ENCODE measurements around the gene USP34.

The USP34 gene

DNA sequence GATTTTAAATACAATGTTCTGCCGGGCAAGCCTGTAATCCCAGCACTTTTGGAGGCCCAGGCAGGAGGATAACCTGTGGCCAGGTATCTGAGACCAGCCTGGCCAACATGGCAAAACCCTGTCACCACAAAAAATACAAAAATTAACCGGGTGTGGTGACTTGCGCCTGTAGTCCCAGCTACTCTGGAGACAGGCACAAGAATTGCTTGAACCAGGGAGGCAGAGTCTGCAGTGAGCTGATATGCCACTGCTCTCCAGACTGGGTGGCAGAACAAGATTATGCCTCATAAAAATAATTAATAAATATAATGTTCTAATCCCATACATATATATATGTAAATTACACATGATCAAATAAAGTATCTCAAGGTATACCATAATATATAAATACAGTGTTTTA, 189.6 kb downstream of the USP34 start:
- no peaks in the 10 kb centered on the region for H3K4me1 ChIP-seq (ENCODE audit: control insufficient read depth in 2 of 2, insufficient read depth in 1 of 2, low read depth in 1 of 2, low read length in 2 of 2)
- H2BK120ac ChIP-seq (ENCODE audit: low read depth, low read length): no peak overlapping the region
- H3K9me3 ChIP-seq (replicated peaks in 1 of 2; ENCODE audit: control insufficient read depth in 2 of 2, insufficient read depth in 1 of 2, low read depth in 1 of 2, low read length in 2 of 2): no peaks in the 10 kb centered on the region
- H3K27me3 ChIP-seq (ENCODE audit: control insufficient read depth in 3 of 3, insufficient read depth in 3 of 3, low read depth in 1 of 3, low read length in 3 of 3): no peaks in the 10 kb centered on the region
- no peak overlapping the region for H3K9ac ChIP-seq (ENCODE audit: low read depth, low read length, poor library complexity)
- no peak overlapping the region for H3K4me3 ChIP-seq (ENCODE audit: low read length in 2 of 2)
- no peak overlapping the region for H2BK15ac ChIP-seq (ENCODE audit: low read length)
- H3K4me2 ChIP-seq (ENCODE audit: insufficient read depth, low read length, poor library complexity, severe bottlenecking): no peak overlapping the region
- no peak overlapping the region for H2AFZ ChIP-seq (ENCODE audit: low read length)
- H3K14ac ChIP-seq (ENCODE audit: low read length): no peak overlapping the region
- WGBS, 2 donors (ENCODE audit: extremely low coverage in 2 of 2, insufficient read length in 2 of 2, insufficient replicate concordance in 1 of 2): no CpG with 5 or more reads among the region's 3 CpGs
- DNase-seq (ENCODE audit: low spot score): no peak
- H3K27ac ChIP-seq (replicated peaks; ENCODE audit: low read length): no peak overlapping the region
- H4K91ac ChIP-seq (ENCODE audit: low read depth, low read length, poor library complexity): no peak overlapping the region
- H3K36me3 ChIP-seq (replicated peaks in 1 of 2; ENCODE audit: control insufficient read depth in 2 of 2, insufficient read depth in 2 of 2, low read length in 2 of 2): peaks cover 5 to 66% of the 10 kb centered on the region in 2 donors
- no peak overlapping the region for H2BK5ac ChIP-seq (ENCODE audit: low read length)
- H3K23ac ChIP-seq (ENCODE audit: low read depth, low read length, poor library complexity): no peak overlapping the region
- H4K8ac ChIP-seq (ENCODE audit: low read depth, low read length): no peak overlapping the region
- H3K79me1 ChIP-seq (ENCODE audit: low read depth, low read length): no peaks in the 10 kb centered on the region
- H2BK12ac ChIP-seq (ENCODE audit: low read length): no peak overlapping the region
- no peak overlapping the region for H2AK5ac ChIP-seq (ENCODE audit: low read depth, low read length)
- no peak overlapping the region for H3K4ac ChIP-seq (ENCODE audit: low read length)
- H3K18ac ChIP-seq (ENCODE audit: low read length): no peak overlapping the region

DNA sequence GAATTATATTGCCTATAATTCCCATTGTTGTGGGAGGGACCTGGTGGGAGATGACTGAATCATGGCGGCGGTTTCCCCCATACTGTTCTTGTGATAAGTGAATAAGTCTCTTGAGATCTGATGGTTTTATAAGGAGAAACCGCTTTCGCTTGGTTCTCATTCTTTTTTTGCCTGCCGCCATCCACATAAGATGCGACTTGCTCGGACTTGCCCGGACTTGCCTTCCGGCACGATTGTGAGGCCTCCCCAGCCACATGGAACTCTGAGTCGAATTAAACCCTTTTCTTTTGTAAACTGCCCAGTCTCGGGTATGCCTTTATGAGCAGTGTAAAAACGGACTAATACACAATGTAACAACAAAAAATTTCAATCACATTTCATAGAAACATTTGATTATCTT, 193.1 kb downstream of the USP34 start:
- H3K9me3 ChIP-seq (replicated peaks in 1 of 2; ENCODE audit: control insufficient read depth in 2 of 2, insufficient read depth in 1 of 2, low read depth in 1 of 2, low read length in 2 of 2): no peaks in the 10 kb centered on the region
- peaks cover 5 to 85% of the 10 kb centered on the region in 2 donors for H3K36me3 ChIP-seq (replicated peaks in 1 of 2; ENCODE audit: control insufficient read depth in 2 of 2, insufficient read depth in 2 of 2, low read length in 2 of 2)
- H3K27me3 ChIP-seq (ENCODE audit: control insufficient read depth in 3 of 3, insufficient read depth in 3 of 3, low read depth in 1 of 3, low read length in 3 of 3): no peaks in the 10 kb centered on the region
- no peak overlapping the region for H3K4me2 ChIP-seq (ENCODE audit: insufficient read depth, low read length, poor library complexity, severe bottlenecking)
- no peaks in the 10 kb centered on the region for H3K4me1 ChIP-seq (ENCODE audit: control insufficient read depth in 2 of 2, insufficient read depth in 1 of 2, low read depth in 1 of 2, low read length in 2 of 2)
- H2BK120ac ChIP-seq (ENCODE audit: low read depth, low read length): no peak overlapping the region
- H2BK12ac ChIP-seq (ENCODE audit: low read length): no peak overlapping the region
- no peak overlapping the region for H2AK5ac ChIP-seq (ENCODE audit: low read depth, low read length)
- H3K79me1 ChIP-seq (ENCODE audit: low read depth, low read length): no peaks in the 10 kb centered on the region
- H4K91ac ChIP-seq (ENCODE audit: low read depth, low read length, poor library complexity): no peak overlapping the region
- no peak overlapping the region for H3K23ac ChIP-seq (ENCODE audit: low read depth, low read length, poor library complexity)
- H3K4me3 ChIP-seq (ENCODE audit: low read length in 2 of 2): no peak overlapping the region
- no peak for DNase-seq (ENCODE audit: low spot score)
- H3K4ac ChIP-seq (ENCODE audit: low read length): no peak overlapping the region
- whole genome bisulfite sequencing, 2 donors (ENCODE audit: extremely low coverage in 2 of 2, insufficient read length in 2 of 2, insufficient replicate concordance in 1 of 2): no CpG with 5 or more reads among the region's 13 CpGs
- no peak overlapping the region for H4K8ac ChIP-seq (ENCODE audit: low read depth, low read length)
- H2BK5ac ChIP-seq (ENCODE audit: low read length): no peak overlapping the region
- H3K18ac ChIP-seq (ENCODE audit: low read length): no peak overlapping the region
- no peak overlapping the region for H2AFZ ChIP-seq (ENCODE audit: low read length)
- no peak overlapping the region for H3K9ac ChIP-seq (ENCODE audit: low read depth, low read length, poor library complexity)
- H2BK15ac ChIP-seq (ENCODE audit: low read length): no peak overlapping the region
- no peak overlapping the region for H3K27ac ChIP-seq (replicated peaks; ENCODE audit: low read length)
- no peak overlapping the region for H3K14ac ChIP-seq (ENCODE audit: low read length)

DNA sequence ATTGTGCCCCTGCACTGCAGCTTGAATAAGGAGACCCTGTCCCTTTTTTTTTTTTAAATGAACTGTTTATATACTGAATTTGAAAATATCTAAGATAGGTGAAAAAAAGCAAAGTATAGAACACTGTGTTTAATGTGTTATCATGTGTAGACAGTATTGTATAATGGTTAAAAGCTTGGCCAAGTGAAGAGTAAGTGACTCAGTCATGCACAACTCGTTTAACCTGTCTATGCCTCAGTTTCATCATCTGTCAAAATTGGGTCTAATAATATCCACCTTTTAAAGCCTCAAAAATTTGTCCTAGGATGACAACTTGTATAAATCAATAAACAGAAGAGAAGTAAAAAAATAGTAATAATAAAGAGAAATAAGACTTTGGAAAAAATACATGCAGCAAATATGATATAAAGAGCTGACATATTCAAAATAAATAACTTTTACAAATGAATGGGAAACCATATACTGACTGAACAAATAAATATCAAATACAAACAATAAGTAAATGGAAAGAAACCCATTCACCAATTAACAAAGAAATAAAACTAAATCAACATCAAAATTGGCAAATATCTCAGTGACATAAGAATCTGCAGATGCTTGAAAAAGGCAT, 195.2 kb downstream of the USP34 start:
- H3K27me3 ChIP-seq (ENCODE audit: control insufficient read depth in 3 of 3, insufficient read depth in 3 of 3, low read depth in 1 of 3, low read length in 3 of 3): no peaks in the 10 kb centered on the region
- no peak overlapping the region for H2BK120ac ChIP-seq (ENCODE audit: low read depth, low read length)
- H2AFZ ChIP-seq (ENCODE audit: low read length): no peak overlapping the region
- H3K9me3 ChIP-seq (replicated peaks in 1 of 2; ENCODE audit: control insufficient read depth in 2 of 2, insufficient read depth in 1 of 2, low read depth in 1 of 2, low read length in 2 of 2): no peaks in the 10 kb centered on the region
- DNase-seq (ENCODE audit: low spot score): no peak
- no peak overlapping the region for H4K91ac ChIP-seq (ENCODE audit: low read depth, low read length, poor library complexity)
- no peak overlapping the region for H3K18ac ChIP-seq (ENCODE audit: low read length)
- H3K4me2 ChIP-seq (ENCODE audit: insufficient read depth, low read length, poor library complexity, severe bottlenecking): no peak overlapping the region
- H3K36me3 ChIP-seq (replicated peaks in 1 of 2; ENCODE audit: control insufficient read depth in 2 of 2, insufficient read depth in 2 of 2, low read length in 2 of 2): peaks cover 3 to 71% of the 10 kb centered on the region in 2 donors
- no peak overlapping the region for H2BK5ac ChIP-seq (ENCODE audit: low read length)
- H3K9ac ChIP-seq (ENCODE audit: low read depth, low read length, poor library complexity): no peak overlapping the region
- H3K4me1 ChIP-seq (ENCODE audit: control insufficient read depth in 2 of 2, insufficient read depth in 1 of 2, low read depth in 1 of 2, low read length in 2 of 2): no peaks in the 10 kb centered on the region
- H2AK5ac ChIP-seq (ENCODE audit: low read depth, low read length): no peak overlapping the region
- no peak overlapping the region for H2BK15ac ChIP-seq (ENCODE audit: low read length)
- H2BK12ac ChIP-seq (ENCODE audit: low read length): no peak overlapping the region
- H3K4ac ChIP-seq (ENCODE audit: low read length): no peak overlapping the region
- H4K8ac ChIP-seq (ENCODE audit: low read depth, low read length): no peak overlapping the region
- H3K23ac ChIP-seq (ENCODE audit: low read depth, low read length, poor library complexity): no peak overlapping the region
- H3K14ac ChIP-seq (ENCODE audit: low read length): no peak overlapping the region
- no peaks in the 10 kb centered on the region for H3K79me1 ChIP-seq (ENCODE audit: low read depth, low read length)
- no peak overlapping the region for H3K27ac ChIP-seq (replicated peaks; ENCODE audit: low read length)
- no peak overlapping the region for H3K4me3 ChIP-seq (ENCODE audit: low read length in 2 of 2)
- WGBS, 2 donors (ENCODE audit: extremely low coverage in 2 of 2, insufficient read length in 2 of 2, insufficient replicate concordance in 1 of 2): no CpG with 5 or more reads among the region's 1 CpG

DNA sequence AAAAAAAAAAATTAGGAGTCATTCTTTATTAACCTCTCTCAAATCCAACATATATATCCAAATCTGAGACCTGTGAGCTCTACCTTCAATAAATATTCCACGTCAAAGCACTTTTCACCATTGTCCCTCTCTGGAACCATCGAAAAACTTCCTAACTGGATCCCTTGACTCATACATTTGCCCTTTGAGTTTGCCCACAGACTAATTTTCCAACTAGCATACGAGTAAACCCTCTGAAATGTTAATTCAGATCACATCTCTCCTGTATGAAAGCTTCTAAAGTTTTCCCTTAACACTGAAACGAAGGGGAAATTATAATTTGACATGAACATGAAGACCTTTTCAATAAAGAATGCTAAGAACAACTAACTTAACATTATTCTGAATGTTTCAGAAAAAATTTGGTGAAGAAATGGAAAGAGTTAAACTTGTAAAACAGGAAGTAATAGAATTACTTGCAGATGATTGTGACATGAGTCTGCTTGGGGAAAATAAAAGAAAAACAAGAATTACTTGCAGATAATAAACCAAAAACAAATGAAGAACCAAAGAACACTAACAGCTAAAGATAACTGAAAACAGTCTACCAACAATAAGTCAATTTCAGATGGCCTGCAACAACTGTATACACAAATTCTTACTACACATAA, 198.3 kb downstream of the USP34 start:
- Histone ChIP-seq H2AFZ (ENCODE audit: low read length) (no peak overlapping the region), H3K36me3 (replicated peaks in 1 of 2; ENCODE audit: control insufficient read depth in 2 of 2, insufficient read depth in 2 of 2, low read length in 2 of 2) (peaks cover 3 to 62% of the 10 kb centered on the region in 2 donors), H2BK5ac (ENCODE audit: low read length) (no peak overlapping the region), H3K4me2 (ENCODE audit: insufficient read depth, low read length, poor library complexity, severe bottlenecking) (no peak overlapping the region), H3K9ac (ENCODE audit: low read depth, low read length, poor library complexity) (no peak overlapping the region), H2BK120ac (ENCODE audit: low read depth, low read length) (no peak overlapping the region), H3K18ac (ENCODE audit: low read length) (no peak overlapping the region), H3K9me3 (replicated peaks in 1 of 2; ENCODE audit: control insufficient read depth in 2 of 2, insufficient read depth in 1 of 2, low read depth in 1 of 2, low read length in 2 of 2) (peaks cover 0 to 4% of the 10 kb centered on the region in 2 donors), H3K14ac (ENCODE audit: low read length) (no peak overlapping the region), H3K79me1 (ENCODE audit: low read depth, low read length) (no peaks in the 10 kb centered on the region), H3K4me3 (ENCODE audit: low read length in 2 of 2) (no peak overlapping the region), H3K4ac (ENCODE audit: low read length) (no peak overlapping the region), H4K8ac (ENCODE audit: low read depth, low read length) (no peak overlapping the region), H2BK12ac (ENCODE audit: low read length) (no peak overlapping the region), H3K4me1 (ENCODE audit: control insufficient read depth in 2 of 2, insufficient read depth in 1 of 2, low read depth in 1 of 2, low read length in 2 of 2) (no peaks in the 10 kb centered on the region), H3K27me3 (ENCODE audit: control insufficient read depth in 3 of 3, insufficient read depth in 3 of 3, low read depth in 1 of 3, low read length in 3 of 3) (no peaks in the 10 kb centered on the region), H3K23ac (ENCODE audit: low read depth, low read length, poor library complexity) (no peak overlapping the region), H2AK5ac (ENCODE audit: low read depth, low read length) (no peak overlapping the region), H3K27ac (replicated peaks; ENCODE audit: low read length) (no peak overlapping the region), H4K91ac (ENCODE audit: low read depth, low read length, poor library complexity) (no peak overlapping the region), H2BK15ac (ENCODE audit: low read length) (no peak overlapping the region)
- no peak for DNase-seq (ENCODE audit: low spot score)
- WGBS, 2 donors (ENCODE audit: extremely low coverage in 2 of 2, insufficient read length in 2 of 2, insufficient replicate concordance in 1 of 2): no CpG with 5 or more reads among the region's 4 CpGs

Data from neuronal stem cell (in vitro differentiated cells).